LNCAP (cell line): ENCODE measurements around the gene EPG5.

Experiments used
- CTCF ChIP-seq: fragments of 450-650 bp; IDR thresholded peaks from 2 replicates; pipeline ENCODE4 v1.5.1; 2017; ENCODE audit warnings: mild to moderate bottlenecking

EPG5 gene

GRCh38 chr18:45829855-45830254 is 137.3 kb downstream of the EPG5 start:
- no peak for TF ChIP-seq CTCF

GRCh38 chr18:45828917-45829811 is 138.0 kb downstream of the EPG5 start:
- TF ChIP-seq CTCF: no peak

GRCh38 chr18:45826084-45826483 is 141.0 kb downstream of the EPG5 start:
- TF ChIP-seq CTCF: no peak

- TF ChIP-seq CTCF: no peak
Observed at GRCh38 chr18:45825258-45826044, 141.7 kb downstream of the EPG5 start, which contains the start of gene SIGLEC15. Gene SIGLEC15, plus strand, starts transcription at chr18:45825675. Its CDS starts 54 bp downstream, at chr18:45825729.

- TF ChIP-seq CTCF: no peak
Observed at GRCh38 chr18:45821711-45822110, 145.4 kb downstream of the EPG5 start.

GRCh38 chr18:45821026-45821425 is 146.1 kb downstream of the EPG5 start:
- TF ChIP-seq CTCF: no peak

GRCh38 chr18:45820106-45820745 is 146.9 kb downstream of the EPG5 start:
- no peak for TF ChIP-seq CTCF
